Stimulated activated CD4-positive, alpha-beta T cell treated with anti-CD3 and anti-CD28 coated beads, Interleukin-2, amount 100 ng/mL, for 24 hours (primary cell): ENCODE measurements around the gene ARSG.
"Not testable (repeated sequence)": the region's sequence is repeated elsewhere in the genome, so short reads cannot be mapped to it uniquely, and the experiment has no call there.

Experiments used
- DNase-seq, 2 donors: peaks; one replicate each; pipeline ENCODE4 v3.0.0-alpha.2; 2020

Gene ARSG

DNA sequence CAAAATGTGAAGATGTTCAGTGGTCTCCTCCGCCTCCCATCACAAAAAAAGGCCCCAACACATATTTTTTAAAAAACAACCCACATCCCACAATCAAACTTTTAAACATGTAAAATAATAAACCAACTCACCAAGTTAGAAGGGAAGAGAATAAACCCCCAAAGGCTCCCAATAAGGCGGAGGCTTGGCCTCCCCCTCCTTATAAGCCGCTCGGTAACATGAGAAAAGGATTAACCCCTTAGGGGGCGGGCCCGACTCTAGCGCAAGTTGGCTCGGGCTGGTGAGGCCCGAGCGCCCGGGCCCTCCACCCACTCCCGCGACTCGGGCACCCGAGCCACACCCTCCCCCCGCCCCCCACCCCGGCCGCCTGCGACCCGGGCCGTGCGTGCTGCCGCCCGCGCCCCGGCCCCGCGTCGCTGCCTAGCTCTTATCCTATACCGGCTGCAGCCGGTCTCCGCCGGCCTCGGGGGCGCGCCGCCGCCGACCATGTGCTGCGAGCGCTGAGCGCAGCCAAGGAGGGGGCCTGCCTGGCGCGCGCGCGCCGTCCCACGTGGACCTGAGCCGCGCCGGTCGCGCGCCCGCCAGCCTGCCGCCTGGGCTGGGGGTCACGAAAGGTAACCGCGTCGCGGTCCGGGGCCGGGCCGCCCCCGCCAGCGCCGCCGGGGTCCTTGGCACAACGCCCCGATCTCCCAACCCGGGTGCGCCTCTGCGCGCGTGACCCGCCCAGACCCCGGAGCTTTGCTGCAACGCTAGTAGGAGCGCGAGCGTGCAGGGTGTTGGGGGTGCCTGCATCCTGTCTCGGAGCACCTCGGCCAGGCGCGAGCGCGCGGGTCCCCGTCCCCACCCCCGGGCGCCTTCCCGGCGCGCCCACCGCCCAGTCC is at the start of gene ARSG, which contains the start of gene SLC16A6:
Gene ARSG, plus strand, starts transcription at position 541 of the 881 bp plus-strand sequence. CDS start 15,999 bp downstream, outside the sequence.
Gene SLC16A6, minus strand, starts transcription at position 173 of the 881 bp plus-strand sequence. CDS start 12,807 bp downstream, outside the sequence.
- peak; percentile 83 for DNase-seq

DNA sequence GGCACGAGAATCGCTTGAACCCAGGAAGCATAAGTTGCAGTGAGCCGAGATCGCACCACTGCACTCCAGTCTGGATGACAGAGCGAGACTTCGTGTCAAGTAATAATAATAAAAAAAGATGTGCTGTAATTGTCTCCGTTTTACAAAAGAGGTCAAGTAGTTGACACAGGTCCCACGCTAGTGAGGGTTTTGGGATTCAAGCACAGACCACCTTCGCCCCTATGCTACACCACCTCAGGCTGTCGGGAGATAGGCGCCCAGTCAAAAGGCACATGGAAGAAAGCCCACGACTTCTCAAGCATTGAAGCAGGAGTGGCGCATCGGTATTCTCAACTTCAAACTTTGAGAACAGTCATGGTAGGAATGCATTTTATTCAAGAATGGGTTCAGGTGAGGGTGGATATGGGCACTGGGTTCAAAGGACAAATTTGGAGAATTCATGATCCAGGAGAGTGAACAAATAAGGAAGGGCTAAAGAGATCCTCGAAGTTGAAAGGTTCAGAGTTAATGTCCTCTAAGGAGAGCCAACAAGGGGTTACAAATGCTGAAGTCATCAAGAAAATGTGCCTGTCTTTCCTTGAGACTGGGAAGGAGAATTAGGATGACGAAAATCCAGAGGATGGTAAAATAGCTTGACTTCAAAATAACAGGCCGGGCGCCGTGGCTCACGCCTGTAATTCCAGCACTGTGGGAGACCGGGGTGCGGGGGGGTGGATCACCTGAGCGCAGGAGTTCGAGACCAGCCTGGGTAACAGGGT is 44.8 kb upstream of the ARSG start:
- DNase-seq, result no peak

DNA sequence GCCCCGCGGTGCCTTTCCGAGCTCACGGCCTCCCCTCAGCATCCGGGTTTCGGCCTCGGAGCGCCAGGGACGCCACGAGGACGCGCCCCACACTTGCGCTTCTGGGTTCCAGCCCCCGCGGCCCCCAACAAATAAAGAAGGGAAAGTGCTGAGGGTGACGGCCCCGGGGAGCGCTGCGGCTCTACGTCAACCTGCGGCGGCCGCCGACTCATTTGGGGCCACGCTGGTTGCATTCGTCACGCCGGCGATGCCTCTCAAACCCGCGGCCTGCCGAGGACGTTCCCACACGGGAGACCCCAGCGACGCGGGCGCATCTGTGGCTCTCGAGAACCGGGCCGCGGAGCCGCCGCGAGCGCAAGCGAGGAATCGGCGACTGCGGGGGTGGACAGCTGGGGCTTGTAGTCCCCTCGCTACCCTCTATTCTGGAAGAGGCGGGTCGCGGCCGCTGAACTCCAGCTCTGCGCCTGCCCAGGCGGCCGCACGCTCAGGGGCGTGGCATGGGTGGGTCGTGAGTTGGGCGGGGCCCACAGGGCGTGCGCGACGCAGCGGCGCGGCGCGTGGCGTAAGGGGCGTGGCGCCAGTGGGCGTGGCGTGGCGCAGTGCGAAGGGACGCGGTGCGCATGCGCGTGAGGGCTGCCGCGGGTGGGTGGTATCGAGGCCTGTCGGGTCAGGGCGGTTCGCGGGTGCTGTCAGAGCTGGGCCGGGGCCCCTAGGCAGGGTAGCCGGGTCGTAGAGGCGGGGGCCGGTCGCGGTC is 43.7 kb upstream of the ARSG start, which contains the start of gene AMZ2:
Gene AMZ2, plus strand, starts transcription at position 599 of the 754 bp plus-strand sequence. CDS start 2,145 bp downstream, outside the sequence.
- peak; percentile 98 for DNase-seq

DNA sequence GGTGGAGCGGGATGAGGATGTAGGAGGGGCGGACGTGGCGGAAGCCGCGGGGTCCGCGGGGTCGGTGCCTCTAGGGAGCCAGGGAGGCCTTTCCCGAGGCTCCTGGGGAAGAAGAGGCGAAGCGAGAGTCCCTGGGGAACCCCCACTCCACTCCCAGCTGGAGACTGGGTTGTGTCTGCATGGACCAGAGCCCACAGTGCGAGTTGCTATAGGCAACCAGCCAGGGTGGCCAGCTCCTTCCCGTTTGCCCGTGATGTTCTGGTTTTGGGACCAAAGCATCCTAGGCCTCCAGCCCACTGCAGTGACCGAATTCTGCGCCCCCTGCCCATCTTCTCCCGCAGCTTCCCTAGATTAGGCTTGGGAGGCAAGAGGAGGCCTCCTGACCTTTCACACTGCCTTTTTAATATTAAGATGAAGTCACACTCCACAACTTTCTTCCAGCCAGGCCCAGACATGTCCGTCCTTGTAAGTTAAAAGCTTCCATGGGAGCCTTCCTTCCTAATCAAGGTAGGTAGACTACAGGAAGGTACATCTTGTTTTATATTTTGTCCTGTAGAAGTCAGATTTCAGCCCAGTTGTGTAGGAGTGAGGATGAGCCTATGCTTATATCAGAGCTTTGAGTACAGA is 43.0 kb upstream of the ARSG start:
- DNase-seq, result no peak

DNA sequence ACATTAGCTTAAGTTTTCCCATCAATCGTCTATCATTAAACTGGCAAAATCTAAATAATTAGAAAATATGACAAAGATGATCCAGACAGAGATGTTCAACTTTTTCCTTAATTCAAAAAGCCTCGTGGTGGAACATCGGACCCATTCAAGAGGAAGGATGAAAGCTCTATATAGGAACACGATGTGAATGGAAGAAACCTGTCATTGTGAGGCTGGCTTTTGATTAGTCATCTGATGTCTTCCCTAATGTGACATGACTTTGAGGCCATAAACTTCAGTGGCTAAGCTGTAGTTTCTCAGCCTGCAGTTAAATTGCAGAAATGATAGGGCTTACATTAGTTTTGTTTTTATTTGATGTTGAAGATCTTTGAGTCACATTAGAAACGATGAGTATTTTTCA is 42.4 kb upstream of the ARSG start:
- no peak for DNase-seq

DNA sequence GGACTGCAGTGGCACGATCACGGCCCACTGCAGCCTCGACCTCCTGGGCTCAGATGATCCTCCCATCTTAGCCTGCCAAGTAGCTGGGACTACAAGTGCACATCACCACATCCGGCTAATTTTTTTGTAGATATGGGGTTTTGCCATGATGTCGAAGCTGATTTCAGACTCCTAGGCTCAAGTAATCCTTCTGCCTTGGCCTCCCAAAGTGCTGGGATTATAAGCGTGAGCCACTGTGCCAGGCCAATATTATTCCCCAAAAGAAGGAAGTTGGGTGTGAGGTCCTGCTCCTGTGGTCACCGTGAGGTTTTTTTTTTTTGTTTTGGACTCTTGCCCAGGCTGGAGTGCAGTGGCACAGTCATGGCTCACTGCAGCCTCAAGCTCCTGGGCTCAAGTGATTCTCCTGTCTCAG is 41.9 kb upstream of the ARSG start:
- no peak for DNase-seq

DNA sequence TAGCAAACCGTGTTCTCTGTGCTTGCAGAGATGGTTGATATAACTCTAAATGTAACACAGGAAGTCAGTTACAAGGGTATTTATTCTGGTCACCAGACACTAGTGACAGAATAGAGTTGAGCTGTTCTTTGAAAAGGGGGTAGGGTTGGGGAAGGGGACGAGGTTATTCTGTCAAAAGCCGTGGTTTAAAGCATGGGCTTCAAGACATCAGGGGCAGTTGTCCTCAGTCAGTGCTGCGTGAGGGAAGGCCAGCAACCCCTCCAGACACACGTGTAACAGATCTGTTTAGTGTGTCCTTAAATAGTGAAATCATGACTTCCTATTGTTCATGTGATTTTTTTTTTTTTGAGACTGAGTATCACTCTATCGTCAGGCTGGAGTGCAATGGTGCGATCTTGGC is 37.9 kb upstream of the ARSG start:
- not testable (repeated sequence) for DNase-seq

DNA sequence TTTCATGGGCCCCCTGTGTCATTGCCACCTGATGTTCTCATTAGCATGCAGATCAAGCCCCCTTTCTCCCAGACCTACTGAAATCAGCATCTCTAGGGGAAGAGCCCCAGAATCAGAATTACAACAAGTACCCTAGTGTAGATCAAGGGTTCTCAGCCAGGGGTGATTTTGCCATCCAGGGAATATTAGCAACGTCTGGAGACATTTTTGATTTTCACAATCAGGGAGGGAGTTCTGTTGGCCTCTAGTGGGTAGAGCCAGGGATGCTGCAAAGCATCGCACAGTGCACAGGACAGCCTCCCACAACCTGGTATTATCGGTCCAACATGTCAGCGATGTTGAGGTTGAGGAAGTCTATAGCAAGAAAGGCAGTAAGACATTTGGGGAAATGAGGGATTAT is 36.1 kb upstream of the ARSG start:
- DNase-seq, result no peak

DNA sequence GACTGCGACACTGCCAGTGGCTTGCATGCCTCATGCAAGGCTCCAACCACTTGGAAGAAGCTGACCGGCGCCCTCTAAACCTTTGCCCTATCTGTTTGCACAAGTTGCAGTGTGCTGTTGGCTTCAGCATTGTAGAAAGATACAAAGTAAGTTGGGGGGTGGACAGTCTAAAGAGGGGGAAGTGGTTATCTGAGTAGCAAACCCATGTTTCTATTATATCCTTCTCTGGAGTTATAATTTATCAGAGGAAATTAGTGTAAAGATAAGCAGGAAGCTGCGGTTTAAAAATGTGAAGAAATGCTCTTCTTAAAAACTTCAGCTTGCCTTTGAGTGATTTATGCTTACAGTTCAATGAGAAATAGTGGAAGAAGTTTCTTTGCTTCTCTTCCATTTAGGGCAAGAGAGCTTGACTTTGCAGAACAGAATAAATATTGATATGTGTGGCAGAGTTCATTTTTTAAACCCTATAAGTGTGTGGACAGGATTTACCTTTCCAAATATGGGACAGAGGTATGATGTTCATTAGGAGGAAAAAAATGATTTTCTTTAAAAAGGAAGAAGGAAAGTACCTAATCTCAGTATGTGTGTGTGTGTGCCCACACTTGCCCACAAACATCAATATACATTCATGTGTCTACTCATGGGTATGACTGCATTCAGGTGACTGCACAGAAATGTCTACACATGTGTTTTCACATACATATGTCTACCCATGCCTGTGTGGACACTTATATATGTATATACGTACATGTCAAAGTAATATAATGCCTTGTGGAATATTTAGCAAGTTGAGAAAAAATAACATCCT is 35.4 kb upstream of the ARSG start:
- no peak for DNase-seq

DNA sequence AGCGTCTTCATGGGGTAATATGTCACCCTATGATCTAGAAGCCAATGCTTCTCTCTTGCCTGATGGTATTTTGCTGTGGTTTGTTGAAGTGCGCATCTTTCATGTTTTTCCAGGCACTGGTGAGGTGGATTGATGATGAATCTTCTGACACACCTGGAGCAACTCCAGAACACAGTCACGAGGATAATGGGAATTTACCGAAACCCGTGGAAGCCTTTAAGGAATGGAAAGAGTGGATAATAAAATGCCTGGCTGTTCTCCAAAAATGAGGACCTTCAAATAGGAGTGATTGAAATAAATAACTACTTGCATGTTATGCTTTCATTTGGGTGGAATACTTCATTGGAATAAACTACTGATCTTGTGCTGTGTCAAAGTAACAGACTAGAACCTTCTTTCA is 34.6 kb upstream of the ARSG start:
- DNase-seq, result not testable (repeated sequence)

DNA sequence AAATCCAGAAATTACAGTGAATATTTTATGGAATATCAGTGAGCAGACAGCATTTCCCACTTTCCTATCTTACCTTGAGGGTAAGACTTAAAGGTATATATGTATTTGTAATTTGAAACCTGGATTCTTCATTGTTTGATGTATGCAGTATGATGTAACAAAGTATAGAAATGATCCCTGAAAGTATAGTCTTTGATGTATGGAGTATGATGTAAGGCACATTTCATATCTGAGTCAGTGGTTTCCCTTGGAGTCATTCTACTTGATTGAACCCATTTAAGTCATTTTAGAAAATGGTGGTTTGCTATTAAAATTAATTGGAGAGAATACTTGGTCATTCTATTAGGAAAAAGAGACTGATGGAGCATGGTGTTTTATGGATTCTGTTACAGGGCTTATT is 33.4 kb upstream of the ARSG start:
- DNase-seq, result no peak

DNA sequence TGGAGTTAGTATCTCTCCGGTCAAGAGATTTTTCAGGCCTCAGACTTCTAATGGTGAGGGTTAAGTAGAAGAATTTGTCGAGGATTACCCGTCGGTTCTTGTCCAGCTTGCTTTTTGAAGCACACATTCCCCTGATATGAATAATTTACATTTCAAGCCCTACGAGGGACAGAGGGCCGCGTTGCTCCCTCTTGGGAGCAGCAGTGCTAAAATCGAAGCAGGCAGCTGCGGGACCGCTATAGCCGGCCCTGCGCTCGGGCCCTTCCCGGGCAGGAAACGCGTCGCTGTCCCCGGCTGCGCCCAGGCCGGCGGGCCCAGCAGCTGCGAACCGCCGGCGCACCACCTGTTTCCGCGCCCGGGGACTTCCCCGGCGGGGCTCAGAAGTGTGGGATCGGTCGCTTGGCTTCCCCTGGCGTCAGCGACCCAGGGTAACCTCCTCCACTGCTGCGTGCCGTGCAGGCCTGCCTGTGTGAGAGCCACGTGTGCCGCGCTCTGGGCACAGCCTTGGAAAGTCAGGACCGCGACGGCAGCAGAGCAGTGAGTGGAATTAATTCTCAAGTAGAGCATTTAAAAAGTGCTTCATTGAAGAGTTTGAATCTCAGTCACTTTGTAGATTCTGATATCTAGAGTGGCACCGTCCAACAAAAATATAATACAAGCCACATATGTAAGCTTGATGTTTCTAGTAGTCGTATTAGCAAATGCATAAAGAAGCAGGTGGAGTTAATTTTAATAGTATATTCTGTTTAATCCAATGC is 32.2 kb upstream of the ARSG start:
- DNase-seq, result peak; percentile 72 to 75

DNA sequence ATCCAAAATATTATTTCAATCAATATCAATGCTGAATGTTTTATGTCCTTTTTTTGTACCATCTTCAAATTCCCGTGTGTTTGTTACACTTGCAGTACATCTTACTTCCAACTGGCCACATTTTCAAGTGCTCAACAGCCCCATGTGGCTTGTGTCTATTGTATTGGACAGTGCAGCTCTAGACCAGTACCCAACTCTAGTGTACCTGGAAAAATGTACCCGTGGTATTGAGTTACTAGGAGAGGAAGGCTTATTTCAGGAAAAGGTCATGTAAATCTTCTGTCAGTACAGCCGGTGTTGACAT is 31.7 kb upstream of the ARSG start:
- not testable (repeated sequence) for DNase-seq

DNA sequence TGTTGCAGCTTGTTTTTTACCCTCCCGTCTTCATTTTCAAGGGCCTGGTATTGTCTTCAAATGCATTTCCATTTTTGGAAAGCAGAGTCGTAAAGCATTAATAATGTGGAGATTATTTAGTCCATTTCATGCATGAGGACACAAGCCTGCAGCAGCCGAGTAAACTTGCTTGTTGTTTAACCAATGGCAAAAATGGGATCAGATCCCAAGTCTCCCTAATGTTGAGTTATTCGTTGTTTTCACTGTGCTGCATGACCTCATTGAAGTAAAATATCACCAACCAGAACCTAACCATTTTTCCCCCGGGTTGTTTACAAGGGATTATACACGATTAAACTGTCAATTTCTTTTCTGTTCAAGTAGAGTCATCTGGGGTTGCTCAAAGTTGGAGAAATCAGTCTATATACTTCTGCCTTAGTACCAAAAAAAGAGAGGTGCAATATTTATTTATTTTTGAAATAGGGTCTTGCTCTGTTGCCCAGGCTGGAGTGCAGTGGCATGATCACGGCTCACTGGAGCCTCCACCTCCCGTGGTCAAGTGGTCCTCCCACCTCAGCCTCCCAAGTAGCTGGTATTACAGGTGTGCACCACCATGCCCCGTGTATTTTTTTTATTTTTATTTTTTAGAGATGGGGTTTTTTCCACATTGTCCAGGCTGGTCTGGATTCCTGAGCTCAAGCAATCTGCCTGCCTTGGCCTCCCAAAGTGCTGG is 31.1 kb upstream of the ARSG start:
- no peak for DNase-seq

DNA sequence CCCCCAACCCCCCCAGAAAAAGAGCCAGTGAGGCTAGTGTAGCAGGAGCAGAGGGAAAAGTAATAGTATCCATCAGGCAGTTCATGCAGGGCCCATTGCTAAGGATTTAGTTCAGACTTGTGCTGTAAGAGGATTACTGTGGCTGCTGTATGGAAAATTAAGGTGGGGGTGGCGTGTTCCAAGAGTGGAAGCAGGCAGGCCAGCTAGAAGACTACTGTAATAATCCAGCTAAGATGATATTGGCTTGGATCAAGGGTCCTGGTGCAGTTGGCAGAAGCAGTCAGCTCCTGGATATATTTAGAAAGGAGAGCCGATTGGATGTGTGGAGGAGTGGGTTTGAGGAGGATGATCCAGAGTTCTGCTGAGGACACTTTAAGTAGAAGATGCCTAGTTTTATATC is 28.8 kb upstream of the ARSG start:
- DNase-seq, result not testable (repeated sequence)

DNA sequence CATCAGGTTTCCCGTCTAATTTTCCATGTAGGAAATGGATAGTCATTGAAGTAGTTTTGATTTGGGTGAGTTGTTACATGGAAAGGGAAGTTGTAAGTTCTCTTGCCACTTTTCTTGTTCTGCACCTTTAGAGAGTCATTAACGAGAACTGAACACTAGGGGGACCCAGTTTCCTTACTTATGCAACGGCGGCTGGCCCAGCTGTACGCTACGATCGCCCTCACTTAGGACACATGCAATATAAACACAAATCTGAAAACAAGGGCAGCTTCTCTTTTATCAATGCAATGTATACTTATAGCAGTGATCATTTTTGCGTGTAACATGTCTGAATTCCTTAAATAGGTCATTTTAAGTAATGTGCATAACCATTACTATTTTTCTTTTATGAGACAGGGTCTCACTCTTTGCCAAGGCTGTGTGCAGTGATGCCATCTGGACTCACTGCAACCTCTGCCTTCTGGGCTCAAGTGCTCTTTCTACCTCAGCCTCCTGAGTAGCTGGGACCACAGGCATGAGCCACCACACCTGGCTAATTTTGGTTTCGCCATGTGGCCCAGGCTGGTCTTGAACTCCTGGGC is 28.1 kb upstream of the ARSG start:
- DNase-seq, result not testable (repeated sequence)

DNA sequence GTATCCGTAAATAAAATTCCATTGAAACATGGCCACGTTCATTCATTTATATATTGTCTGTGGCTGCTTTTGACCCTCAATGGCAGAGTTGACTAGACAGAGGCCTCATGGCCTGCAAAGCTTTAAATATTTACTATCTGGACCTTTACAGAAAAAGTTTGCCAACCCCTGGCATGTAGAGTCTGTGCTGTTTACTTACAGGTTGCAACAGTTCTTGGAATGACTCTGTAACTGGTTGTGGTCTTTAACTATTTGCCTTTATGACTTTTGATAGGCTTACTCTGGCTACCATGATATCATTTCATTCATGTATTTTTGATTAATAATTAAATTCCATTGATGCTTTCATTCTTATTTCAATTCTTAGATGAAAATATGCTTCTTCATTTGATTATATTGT is 25.5 kb upstream of the ARSG start:
- not testable (repeated sequence) for DNase-seq

DNA sequence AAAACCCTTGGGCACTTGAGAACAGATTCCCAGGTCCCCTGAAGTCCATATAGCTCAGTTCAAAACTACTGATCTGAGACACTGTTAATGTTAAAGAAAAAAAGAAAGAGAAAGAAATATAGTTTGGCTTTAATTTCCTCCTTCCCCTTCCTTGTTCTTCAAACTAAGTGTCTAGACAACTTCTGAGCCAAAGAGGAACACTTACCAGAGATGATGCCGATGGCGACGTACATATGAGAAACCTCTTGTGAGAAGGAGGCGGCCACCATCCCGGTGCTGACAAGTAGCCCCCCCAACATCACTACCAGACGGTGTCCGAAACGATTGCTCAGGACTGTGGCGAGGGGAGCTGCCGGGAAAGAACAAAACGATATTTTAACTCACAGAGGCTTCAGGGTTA is 17.6 kb upstream of the ARSG start:
- DNase-seq, result no peak

DNA sequence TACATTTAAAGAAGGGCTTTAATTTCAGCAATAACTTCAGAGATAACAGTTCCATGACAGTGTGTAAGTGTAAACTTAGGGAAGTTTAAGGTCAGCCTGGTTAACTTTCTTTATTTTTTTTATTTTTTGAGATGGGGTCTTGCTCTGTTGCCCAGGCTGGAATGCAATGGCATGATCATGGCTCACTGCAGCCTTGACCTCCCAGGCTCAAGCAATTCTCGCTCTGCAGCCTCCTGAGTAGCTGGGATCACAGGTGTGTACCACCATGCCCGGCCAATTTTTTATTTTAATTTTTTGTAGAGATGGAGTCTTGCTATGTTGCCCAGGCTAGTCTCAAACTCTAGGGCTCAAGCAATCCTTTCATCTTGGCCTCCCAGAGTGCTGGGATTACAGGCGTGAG is 15.0 kb upstream of the ARSG start:
- DNase-seq, result not testable (repeated sequence)

DNA sequence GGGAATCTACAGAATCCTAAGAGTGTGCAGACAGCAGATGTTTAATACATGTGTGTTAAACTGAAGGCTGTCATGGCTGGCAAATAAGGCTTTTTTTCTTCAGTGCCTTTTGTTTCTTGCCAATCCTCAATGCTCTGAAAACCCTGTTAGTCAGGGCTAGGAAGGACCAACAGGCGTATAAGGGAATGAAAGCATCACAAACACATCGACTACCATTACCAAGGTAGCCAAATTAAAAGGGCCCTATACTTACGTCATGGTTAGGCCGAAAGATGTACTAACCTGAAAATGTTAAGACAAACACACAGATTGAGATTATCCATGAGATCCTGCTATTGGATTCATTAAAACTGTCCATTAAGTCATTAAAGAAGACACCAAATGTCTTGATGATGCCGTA is 13.5 kb upstream of the ARSG start:
- DNase-seq, result no peak
